ENCODE data around the gene MPRIP.

MPRIP gene

DNA sequence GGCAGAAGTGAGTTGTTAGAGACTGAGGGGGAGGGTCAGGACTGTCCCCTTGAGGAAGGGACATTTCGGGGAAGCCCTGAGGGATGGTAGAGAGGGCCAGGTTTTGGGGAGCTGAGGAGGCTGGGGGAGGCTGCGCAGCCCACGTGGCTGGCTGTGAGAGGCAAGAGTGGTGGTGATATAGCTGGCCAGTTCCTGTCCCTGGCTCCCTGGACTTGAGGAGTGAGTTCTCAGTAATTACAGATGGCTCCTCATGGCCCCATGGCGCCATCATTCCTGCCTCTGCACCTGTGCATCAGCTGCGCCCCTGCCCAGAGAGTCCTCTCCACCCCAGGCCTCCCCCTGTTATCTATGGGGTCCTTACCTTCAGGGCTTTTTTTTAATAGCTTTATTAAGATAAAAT lies 30.3 kb downstream of the MPRIP start:
- no peak for DNase-seq

DNA sequence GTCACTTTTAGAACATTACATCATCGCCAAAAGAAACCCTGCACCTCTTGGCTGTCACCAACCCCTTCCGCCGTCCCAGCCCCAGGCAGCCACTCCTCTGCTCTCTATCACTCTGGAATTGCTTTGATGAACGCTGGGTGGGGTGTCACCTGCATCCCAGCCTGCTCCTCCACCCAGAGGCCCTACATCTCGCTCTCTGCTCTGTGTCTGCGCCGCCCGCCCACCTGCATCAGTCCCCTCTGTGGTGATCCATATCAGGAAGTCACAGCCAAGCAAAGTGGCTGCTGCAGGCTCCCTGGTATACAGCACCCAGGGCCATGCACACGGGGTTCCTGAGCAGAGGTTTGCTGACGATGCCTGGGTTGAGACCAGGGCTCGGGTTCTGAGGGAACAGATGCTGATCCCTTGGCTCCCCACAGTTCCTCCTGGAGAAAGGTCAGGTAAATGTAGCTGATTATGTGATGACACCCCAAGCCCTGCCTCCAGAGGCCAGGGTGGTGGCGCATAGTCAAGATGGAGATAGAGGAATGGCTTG lies 30.8 kb downstream of the MPRIP start:
- no peak for DNase-seq

DNA sequence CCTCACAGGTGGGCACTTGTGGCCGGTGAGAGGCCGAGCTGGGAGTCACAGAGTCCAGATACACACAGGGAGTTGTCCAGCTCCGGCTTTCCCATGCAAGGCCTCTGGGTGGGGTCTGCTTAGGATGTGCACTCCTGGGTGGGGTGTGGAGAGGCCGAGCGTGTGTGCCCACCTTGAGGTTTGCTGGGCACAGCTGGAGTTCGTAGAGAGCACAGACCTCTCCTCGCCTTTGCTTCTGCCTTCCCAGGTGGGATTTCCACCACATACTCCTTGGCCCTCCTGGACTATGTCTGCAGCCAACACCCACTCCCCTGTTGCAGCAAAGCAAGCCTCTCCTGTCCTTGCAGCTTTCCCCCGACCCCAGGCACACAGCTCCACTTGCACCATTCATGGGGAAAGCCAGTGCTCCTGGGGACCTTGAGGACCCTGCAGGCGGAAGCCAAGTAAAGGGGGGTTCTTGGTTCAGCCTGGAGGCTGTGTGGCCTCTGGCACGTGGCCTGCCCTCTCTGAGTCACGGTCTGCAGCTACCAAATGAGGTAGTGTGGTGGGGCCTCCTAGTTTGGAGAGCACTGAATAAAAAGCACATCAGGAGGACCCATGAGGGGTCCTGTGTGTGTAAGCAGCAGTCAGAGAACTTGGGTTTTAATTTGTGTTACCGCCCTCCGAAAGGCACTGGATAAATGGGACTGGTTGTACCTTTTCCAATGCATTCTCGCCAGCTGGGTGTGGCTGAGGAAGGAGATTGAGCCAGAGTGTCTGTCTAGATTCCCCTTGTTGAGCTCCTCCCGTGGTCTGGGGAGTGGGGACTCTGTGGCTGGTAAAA lies 31.5 kb downstream of the MPRIP start:
- no peak for DNase-seq

DNA sequence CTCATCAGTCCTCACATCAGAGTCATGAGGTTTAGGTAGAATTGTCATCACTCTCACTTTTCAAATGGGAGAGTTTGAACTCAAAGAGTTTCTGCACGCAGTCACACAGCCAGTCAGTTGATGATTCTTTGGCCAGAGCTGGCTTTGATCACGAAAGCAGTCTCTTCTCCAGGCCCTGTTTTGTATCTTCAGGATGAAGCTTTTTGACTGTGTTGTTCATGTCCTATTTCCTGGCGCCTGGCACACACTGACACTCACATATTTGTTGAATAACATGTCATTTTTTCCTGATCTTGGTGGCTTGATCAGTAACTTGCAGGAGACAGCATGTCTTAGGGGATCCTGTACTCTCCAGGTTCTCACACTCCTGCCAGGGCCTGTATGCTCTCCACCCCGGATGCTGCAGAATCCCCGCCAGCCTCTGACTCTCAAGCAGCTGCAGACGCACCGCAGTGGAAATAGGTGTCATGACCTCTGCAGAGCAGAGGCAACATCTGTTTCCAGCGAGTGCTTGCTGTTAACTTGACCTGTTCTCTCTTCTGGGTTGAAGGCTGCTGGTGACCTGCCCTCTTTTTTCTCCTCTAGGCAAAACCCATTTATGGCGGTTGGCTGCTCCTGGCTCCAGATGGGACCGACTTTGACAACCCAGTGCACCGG lies 33.0 kb downstream of the MPRIP start:
- DNase-seq = no peak

DNA sequence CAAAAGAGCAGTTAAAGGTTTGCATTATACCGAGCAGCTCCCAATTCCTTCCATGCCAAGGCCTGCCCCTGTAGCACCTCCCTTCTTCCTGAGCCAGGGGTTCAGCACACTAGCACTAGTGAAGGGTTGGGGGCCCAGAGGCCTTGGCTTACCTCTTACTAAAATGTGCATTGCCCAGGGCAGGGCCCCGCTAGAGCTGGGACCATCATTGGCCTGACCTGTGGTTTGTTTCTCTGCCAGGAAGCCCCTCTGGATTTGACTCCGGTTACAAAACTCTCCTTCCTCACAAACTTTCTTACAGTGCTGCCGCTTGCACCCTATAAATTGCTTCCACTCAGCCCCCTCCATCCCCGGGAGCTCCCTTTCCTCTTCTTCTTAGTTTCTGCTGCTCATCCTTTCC lies 33.8 kb downstream of the MPRIP start:
- DNase-seq = no peak

DNA sequence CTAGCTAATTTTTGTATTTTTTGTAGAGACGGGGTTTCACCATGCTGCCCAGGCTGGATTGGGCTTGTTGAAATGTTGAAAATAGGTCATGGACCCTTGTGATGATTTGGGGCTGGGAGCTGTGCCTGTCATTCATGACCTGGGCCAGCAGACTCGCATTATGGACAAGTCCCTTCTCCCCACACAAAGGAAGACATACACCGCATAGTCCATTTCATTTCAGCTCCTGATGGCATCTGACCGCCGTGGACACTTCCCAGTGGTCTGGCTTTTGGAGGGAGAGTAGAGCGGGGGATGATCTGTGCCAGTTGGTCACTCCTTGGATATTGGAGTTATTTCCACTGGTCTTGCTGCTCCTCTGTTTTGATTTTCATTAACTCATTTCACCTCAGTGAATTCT lies 34.8 kb downstream of the MPRIP start:
- DNase-seq = no peak

DNA sequence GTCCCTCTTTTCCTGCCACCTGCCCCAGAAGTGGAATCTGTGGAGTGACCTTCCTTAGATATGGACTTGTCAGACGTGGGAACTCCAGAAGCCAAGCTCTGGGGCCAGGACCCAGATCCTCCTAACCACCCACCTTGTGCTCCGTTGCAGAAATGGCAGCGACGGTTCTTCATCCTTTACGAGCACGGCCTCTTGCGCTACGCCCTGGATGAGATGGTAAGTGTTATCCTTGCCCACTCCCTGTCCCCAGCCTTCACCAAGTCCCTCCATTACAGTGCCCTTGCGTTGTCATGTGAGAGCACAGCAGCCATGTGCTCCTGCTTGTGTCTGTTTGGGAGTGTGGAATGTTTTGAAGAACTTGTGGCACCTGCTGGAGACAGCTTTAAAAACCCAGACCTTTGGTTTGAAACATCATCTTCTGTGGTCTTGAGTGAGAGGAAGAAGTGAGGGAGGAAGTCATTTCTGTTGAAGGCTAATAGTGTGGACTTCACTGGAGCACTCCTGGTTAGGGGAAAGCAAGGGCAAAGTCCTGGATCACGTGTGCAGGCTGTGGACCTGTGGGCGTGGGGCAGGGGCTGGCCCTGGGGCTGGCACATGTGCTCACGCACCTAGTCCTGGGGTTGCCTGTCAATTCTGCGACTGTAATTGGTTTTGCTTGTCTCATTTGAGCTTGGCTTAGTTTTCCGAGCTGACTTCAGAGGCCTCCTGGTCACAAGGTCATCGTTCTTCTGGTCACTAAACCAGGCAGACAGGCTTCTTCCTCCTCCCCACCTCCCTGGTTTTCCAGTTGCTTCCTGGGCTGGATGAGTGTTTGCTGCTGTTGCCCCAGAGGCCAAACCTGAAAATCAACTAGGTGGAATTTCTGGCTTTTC lies 35.8 kb downstream of the MPRIP start:
- DNase-seq = no peak

DNA sequence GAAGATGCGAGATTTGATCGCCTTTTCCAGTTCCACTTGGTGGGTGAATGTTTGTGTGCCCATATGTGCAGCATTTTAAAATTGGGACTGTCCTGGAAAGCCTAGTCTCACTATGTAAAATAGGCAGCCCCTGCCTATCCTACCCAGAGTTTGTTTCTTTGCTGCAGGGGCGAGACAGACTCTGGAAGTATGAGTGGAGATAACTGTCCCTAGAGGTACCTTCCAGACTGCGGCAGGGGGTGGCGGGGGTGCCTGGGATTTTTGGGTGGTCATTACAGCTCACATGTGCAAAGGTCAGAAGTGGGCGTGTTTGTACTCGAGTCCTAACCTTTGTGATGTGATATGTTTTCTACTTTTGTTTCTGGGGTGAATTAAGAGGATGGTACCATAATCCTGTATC lies 36.6 kb downstream of the MPRIP start:
- no peak for DNase-seq

DNA sequence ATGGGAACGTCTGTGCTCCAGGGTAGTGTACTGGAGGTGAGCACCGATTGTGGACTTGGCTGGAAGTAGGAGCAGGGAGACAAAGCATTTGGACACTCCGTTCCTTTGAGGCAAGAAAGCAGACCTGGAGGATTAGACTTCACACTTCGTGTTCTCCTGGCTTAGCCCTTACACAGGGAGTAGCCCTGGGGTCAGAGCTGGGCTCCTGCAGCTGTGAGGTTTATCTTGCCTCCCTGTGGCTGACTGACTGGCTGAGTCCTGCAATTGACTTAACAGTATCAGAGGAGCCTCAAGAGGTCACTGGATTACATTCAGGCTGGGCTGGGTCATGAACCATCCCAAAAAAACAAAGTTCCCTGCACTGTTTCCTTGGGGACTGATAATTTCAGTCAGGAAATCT lies 37.1 kb downstream of the MPRIP start:
- DNase-seq = no peak

DNA sequence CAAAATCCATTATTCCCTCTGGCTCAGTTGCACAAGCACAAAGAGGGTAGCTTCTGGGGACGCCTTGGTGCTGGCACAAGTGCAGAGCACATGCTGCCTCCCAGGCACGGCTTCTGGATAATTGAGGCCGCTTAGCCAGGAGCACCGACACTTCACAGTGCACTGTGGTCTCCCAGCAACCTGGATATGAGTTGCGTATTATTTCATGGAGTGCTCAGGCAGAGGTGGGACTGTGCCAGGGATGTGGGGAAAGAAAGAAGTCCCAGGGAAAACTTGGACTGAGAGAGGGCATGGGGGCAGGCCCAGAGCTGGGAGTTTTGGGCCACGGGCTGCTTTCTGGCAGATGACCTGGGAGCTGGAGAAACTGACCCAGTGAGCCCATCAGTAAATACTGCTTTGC lies 37.5 kb downstream of the MPRIP start:
- DNase-seq = no peak

DNA sequence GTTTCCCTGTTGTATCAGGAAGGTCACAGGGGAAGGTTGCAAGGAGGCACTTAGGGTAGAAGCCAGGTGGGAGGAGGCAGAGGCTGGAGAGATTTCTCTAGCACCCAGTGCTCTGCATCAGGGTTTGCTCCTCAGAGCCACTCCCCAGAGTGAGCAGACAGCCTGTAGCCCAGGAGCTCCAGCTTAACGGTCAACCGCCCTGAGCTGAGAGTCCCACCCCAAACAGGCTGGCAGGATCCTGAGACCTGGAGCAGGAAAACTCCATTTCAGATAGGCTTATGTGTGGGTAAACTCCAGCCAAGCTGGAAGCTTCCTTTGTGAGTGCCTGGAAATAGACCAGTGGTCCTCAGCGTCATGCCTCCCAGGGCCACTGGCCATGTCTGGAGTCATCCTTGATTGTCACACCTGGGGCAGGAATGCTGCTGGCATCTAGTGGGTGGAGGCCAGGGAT lies 37.9 kb downstream of the MPRIP start:
- DNase-seq = no peak

DNA sequence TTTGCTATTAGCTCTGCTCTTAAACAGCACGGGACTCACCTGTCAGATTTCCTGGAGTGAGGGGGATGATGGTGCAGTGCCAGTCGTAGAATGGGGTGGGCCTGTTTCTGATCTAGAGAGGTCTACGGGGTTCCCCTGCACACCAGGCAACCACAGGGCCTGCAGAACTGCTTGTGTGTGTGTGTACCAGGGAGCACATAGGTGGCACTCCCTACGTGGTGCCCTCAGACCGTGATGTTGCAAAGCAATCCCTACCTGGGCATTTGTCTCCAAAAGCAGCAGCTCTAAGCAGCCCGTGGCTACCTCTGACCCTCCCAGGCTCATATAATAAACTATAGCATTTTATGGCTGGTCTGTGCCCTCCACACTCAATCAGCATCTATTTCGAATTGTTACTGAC lies 38.5 kb downstream of the MPRIP start:
- no peak for DNase-seq

DNA sequence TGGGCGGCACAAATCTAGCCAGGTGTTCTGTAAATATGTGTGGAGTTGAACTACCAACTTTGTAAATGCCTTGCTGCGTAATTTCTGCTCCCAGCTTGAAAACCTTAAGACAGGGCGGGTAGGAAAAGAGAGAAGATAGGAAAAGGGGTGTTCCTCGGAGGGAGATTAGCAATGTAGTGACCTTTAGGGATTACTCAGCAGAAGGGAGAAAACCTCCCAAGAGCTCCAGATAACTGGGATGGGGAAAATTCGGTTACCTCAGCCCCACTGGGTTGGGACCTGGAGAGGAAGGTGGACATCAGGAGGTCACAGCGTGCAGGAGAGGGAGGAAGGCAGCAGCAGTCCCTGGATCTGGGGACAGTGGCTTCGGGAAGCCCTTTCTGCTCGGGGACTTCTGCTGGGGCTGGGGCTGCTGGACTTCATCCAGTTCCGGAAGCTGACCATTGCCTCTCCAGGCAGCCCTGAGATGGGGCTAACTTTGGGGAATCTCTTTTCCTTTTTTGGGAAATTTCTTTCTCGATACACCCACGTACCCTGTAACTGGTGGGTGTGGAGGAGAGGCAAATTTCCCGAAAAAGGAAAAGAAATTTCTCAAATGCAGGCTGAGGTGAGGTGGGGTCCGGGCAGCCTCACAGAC lies 39.2 kb downstream of the MPRIP start:
- no peak for DNase-seq

DNA sequence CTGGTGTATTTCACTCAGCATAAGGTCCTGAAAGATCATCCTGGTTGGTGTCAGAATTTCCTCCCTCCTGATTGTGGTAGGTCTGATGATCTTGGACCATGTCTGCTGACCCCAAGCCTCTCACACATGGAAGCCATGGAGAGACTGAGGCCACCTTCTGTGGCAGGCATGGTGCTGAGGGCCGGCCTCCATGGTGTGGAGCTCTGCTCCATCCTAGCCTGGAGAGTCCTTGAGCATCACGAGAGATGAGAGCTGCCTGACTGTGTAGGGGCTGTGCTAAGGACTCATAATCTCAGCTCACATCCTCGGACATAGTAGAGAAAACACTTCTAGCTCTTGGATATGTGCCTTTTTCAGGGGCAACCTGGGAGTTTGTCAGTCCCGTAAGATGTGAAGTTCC lies 40.6 kb downstream of the MPRIP start:
- DNase-seq = no peak

DNA sequence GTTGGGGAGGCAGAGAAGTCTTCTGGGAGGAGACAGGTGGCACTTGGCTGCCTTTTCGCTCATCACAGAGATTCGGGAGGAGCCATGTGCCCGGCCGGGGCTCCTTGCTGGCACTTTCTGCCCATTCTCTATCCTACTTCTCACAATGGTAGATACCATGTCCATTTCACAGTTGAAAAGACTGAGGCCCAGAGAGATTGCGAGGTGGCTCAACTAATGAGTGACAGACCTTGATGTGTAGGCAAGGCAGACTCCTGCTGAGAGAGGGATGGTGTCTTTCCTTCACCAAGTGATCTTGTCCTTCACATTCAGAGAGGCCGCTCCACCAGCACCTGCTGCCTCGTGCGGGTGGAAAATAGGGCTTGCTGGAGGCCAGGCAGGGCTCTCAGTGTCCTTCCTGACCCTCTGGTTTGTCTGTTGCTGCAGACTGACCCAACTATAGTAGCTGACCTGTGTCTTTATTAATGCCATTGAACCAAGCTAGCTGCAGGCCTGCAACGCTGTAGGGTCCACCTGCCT lies 42.1 kb downstream of the MPRIP start:
- DNase-seq = no peak

DNA sequence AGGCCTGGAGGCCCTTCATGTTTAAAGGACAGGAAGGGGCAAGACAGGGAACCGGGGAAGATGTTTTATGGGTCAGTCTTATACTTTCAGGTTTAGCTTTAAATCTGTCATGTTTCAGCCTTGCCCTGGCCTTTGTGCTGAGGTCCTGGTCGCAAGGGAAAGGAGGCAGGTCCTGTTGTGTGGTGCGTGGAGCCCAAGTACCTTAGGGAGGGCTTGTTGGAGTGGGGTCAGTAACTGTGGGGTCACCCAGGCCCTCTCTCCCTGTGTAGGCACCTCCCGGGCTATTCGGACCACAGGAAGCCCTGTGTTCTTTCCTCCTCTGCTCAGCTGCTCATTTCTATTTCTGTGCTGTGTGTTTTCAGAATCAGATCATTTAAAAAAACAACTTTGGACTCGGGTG lies 42.7 kb downstream of the MPRIP start:
- DNase-seq = no peak

DNA sequence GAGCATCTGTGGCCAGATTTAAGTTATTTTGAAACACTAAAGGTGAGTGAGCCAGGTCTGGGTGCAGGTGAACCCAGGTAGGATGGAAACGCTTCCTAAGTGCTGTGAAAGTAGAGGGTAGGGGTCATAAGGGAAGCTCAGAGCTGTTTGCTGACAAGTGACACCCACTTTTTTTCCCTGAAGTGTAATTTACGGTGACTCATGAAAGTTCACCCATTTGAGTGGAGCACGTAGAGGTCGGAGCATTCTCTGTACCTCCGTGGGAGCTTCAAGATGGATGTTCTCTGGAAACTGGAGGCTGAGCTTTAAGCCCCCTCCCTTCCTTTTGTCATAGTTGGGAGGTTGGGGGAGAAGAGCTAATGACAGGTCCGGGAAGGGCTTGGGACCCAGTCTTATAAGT lies 44.3 kb downstream of the MPRIP start:
- no peak for DNase-seq

DNA sequence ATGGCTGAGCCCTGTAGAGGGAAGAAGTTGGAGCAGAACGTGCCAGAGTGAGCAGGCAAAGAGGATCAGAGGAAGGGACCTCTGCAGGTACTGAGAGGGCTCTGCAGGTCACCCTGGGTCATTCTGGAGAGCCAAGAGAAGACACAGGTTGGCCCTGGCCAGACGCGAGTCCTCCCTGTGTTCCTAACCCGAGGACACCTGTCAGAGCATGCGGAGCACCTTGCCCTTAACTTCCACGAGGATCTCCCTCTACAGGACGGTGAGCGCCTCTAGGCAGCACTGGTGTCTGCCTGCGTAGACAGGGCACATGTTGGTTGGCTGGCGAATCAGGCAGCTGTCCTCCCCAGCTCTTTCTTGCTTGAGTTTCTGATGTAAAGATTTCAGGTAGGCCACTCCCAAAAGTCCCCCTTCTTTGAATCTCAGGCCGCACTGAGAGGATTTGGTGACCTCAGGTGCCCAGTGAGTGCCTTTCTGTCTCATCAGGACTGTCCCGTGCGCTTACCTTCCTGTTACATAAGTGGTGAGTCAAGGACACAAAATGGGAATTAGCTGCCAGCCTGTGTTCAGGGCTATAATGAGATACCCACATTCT lies 45.3 kb downstream of the MPRIP start:
- no peak for DNase-seq

DNA sequence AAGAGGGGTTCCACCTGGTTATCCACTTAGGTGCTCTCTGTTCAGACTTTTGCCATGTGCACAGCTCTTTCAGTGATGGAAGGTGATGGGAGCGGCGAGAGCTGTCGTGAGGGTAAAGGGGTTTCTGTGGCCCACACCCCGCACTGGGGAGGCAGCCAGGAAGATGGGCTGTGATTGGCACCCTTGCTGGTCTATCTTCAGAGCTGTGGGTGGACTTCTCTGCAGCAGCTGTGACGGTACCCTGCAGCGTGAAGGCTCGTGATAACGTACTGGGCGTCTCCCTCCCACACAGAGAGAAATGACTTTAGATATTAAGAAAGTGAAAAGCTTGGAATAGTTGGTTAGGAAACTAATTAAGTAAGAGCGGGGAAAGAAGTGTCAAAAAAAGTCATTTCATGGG lies 45.8 kb downstream of the MPRIP start:
- no peak for DNase-seq

DNA sequence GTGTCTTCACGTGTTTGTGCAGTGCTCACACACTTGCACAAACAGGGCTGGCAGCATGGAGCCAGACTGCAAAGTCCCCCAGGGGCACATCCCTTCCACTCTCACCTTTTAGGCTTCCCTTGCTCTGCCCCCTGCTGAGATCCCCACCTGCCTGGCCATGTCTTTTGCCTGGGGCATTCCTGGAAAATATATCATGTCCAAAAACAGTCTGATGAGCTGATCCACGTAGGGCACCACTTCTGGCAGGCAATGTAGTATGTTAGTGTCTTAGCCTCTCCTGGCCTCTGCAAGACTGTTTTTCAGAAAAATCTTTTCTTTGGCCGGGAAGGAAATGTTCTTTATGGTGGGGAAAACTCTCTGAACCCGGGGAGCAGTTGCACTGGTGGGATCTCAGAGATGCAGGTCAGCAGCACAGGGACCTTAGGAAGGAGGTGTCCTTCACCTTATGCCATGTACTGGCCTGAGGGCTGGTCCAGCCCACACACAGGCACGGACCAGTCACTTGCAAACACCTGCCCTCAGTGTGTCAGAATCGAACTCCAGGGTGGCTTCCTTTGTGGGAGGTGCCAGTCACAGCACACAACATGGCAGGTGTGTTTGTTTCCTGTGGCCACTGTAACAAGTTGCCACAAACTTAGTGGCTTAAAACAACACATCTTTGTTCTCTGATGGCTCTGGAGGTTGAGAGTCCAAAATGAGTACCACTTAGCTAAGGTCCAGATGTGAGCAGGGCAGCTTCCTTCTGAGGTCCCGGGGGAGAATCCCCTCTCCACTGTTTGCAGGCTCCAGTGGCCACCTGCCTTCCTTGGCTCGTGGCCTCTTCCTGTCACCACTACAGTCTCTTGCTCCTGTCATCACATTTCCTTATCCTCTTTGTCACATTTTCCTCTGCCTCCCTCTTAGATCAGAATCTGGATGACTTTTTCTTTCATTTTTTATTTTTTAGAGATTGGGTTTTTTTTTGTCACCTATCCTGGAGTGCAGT lies 46.6 kb downstream of the MPRIP start:
- no peak for DNase-seq

Measured in GDM1 (cell line).